DND-41 (cell line): ENCODE measurements around the gene ZC2HC1B.

ENCODE experiments used
- ATAC-seq: fragments of 200-7000 bp; cut with Tn5 transposase; 3 replicates; pipeline ENCODE4 v1.9.1; 2021; ENCODE audit warnings: low read depth; ENCODE audit not compliant: insufficient read depth
- DNase-seq: peaks from one replicate; pipeline ENCODE4 v3.0.0-alpha.2; 2020
- H2AFZ ChIP-seq: 2 replicates; pipeline ENCODE4 v1.6.0; 2012; ENCODE audit warnings: low read depth, low read length
- H3K27ac ChIP-seq: 2 replicates; pipeline ENCODE4 v1.5.1; 2012; ENCODE audit warnings: low read length, inconsistent platforms
- H3K27me3 ChIP-seq: fragments of 200-600 bp; sonication (generic); 2 replicates; pipeline ENCODE4 v1.6.0; 2012; ENCODE audit warnings: low read length, mild to moderate bottlenecking, inconsistent platforms; ENCODE audit not compliant: insufficient read depth, poor library complexity
- H3K36me3 ChIP-seq: 2 replicates; pipeline ENCODE4 v1.5.1; 2012; ENCODE audit warnings: low read length, inconsistent platforms; ENCODE audit not compliant: insufficient read depth
- H3K4me1 ChIP-seq: 2 replicates; pipeline ENCODE4 v1.5.1; 2012; ENCODE audit warnings: mild to moderate bottlenecking, low read length; ENCODE audit not compliant: insufficient read depth
- H3K4me2 ChIP-seq: 2 replicates; pipeline ENCODE4 v1.6.0; 2012; ENCODE audit warnings: mild to moderate bottlenecking, moderate library complexity, low read length, inconsistent platforms; ENCODE audit not compliant: insufficient read depth
- H3K4me3 ChIP-seq, 2 experiments: fragments of 200-600 bp in 1 of 2; shearing (Covaris generic) in 1 of 2; 2 replicates each; pipeline ENCODE4 v1.5.1; 2012 to 2016; ENCODE audit warnings: inconsistent platforms in 2 of 2, low read length in 2 of 2, mild to moderate bottlenecking in 2 of 2, low read depth in 1 of 2, moderate library complexity in 1 of 2
- H3K79me2 ChIP-seq: 2 replicates; pipeline ENCODE4 v1.6.0; 2012; ENCODE audit warnings: low read length, inconsistent platforms; ENCODE audit not compliant: insufficient read depth
- H3K9ac ChIP-seq: 2 replicates; pipeline ENCODE4 v1.6.0; 2012; ENCODE audit warnings: low read depth, mild to moderate bottlenecking, inconsistent platforms, low read length, moderate library complexity
- H3K9me3 ChIP-seq: 2 replicates; pipeline ENCODE4 v1.5.1; 2012; ENCODE audit warnings: low read length, moderate library complexity, mild to moderate bottlenecking, inconsistent platforms; ENCODE audit not compliant: insufficient read depth, severe bottlenecking
- H4K20me1 ChIP-seq: 2 replicates; pipeline ENCODE4 v1.6.0; 2012; ENCODE audit warnings: low read length; ENCODE audit not compliant: insufficient read depth
- CTCF ChIP-seq: IDR thresholded peaks from 2 replicates; pipeline ENCODE4 v1.5.1; 2012; ENCODE audit warnings: borderline replicate concordance, low read length, moderate library complexity, mild to moderate bottlenecking; ENCODE audit not compliant: poor library complexity, severe bottlenecking; ENCODE audit errors: extremely low read depth
- EZH2 ChIP-seq: IDR thresholded peaks from 3 replicates; pipeline ENCODE4 v1.6.1; 2012; ENCODE audit warnings: borderline replicate concordance, low read depth, mild to moderate bottlenecking, moderate library complexity, low read length, inconsistent platforms; ENCODE audit not compliant: severe bottlenecking

The ZC2HC1B gene

DNA sequence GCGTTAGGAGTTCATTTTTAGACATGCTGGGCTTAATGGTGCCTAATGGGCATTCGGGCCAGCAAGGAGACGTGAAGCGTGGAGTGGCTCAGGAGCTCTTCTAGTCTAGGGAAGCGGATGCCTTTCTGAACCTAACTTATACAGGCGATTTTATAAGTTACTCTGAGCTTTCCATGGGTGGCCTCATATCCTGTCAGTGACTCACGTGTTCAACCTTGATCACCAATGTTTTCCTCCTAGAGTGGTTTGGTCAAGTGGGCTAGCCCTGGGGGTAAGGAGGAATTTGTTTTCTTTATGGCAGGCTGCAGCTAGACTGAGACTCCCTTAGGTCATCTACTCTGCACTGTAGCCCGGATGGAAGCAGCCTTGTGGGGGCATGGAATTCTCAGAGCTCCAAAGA is 91.7 kb downstream of the ZC2HC1B start:
- Histone ChIP-seq H4K20me1 (no peaks in the 10 kb centered on the region), H3K36me3 (no peaks in the 10 kb centered on the region), H3K4me1 (no peaks in the 10 kb centered on the region), H3K9me3 (no peaks in the 10 kb centered on the region), H3K27ac (no peak overlapping the region), H3K27me3 (peaks cover 3% of the 10 kb centered on the region), H3K79me2 (no peaks in the 10 kb centered on the region), H3K4me2 (no peak overlapping the region), H3K4me3 (no peak overlapping the region), H3K9ac (no peak overlapping the region), H2AFZ (no peak overlapping the region)
- TF ChIP-seq CTCF (no peak), EZH2 (no peak)
- DNase-seq: no peak
- no peak for ATAC-seq

- no peak overlapping the region for H3K27ac ChIP-seq
- H3K27me3 ChIP-seq: peaks cover 3% of the 10 kb centered on the region
- DNase-seq: no peak
- no peaks in the 10 kb centered on the region for H3K4me1 ChIP-seq
- no peak overlapping the region for H3K9ac ChIP-seq
- no peaks in the 10 kb centered on the region for H3K79me2 ChIP-seq
- TF ChIP-seq CTCF: no peak
- H3K4me2 ChIP-seq: no peak overlapping the region
- no peaks in the 10 kb centered on the region for H3K36me3 ChIP-seq
- no peak overlapping the region for H3K4me3 ChIP-seq
- H4K20me1 ChIP-seq: no peaks in the 10 kb centered on the region
- no peak for ATAC-seq
- no peak overlapping the region for H2AFZ ChIP-seq
- no peaks in the 10 kb centered on the region for H3K9me3 ChIP-seq
Measured at GRCh38 chr6:143957679-143958274, 93.5 kb downstream of the ZC2HC1B start.

DNA sequence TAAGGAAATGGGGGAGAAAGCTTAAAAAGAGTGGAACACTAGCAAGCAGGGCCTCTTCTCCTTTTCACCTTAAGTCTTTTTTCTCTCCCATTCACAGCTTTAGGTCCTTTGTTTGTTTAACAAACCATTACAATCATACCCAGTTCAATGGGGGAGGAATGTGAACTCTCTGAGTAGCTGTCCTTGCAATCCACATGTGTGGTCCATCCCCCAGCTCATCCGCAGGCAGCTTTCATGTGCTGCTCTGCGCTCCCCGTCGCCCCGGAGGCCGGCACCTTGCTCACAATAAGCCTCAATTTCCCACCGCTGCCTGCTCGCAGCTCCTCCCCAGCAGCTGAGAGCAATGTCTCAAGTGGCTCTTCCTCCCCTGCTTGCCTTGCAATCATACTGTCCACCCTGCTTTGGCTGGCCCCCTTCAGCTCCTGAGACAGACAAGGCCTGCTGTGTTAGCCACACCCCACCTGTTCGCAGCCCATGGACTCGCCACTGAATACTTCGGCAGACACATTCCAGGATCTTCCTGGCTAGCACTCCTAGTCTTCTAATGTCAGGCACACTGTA is 94.6 kb downstream of the ZC2HC1B start:
- ATAC-seq (no peak), DNase-seq (no peak)
- TF ChIP-seq CTCF (no peak), EZH2 (no peak)
- no peak overlapping the region for H3K27ac ChIP-seq
- H3K9me3 ChIP-seq: no peaks in the 10 kb centered on the region
- H3K4me2 ChIP-seq: no peak overlapping the region
- no peak overlapping the region for H3K4me3 ChIP-seq
- H4K20me1 ChIP-seq: no peaks in the 10 kb centered on the region
- H3K36me3 ChIP-seq: no peaks in the 10 kb centered on the region
- peaks cover 3% of the 10 kb centered on the region for H3K27me3 ChIP-seq
- H3K79me2 ChIP-seq: no peaks in the 10 kb centered on the region
- H3K9ac ChIP-seq: no peak overlapping the region
- no peaks in the 10 kb centered on the region for H3K4me1 ChIP-seq
- no peak overlapping the region for H2AFZ ChIP-seq

DNA sequence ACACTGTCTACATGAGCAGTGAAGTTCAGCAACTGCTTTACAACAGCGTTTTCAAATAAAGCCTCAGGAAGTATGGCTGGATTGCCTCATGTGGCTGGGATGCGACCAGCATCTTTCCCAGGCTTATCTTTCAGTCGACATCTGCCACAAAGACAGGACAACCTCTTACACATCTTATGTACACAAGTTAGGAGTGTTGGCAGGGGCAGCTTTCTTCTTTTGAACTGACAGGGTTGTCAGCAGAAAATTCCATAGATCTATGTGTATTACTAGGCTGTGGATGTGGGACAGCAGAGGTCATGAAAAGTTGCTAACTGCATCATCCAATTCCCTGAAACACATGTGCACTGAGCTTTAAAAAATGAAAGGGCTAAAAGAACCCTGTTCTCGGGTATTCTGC is 95.7 kb downstream of the ZC2HC1B start:
- H3K9ac ChIP-seq: no peak overlapping the region
- no peaks in the 10 kb centered on the region for H3K9me3 ChIP-seq
- H3K4me2 ChIP-seq: no peak overlapping the region
- H3K79me2 ChIP-seq: no peaks in the 10 kb centered on the region
- H3K36me3 ChIP-seq: no peaks in the 10 kb centered on the region
- TF ChIP-seq CTCF (no peak), EZH2 (no peak)
- H3K27me3 ChIP-seq: peaks cover 3% of the 10 kb centered on the region
- H4K20me1 ChIP-seq: no peaks in the 10 kb centered on the region
- DNase-seq (no peak), ATAC-seq (no peak)
- no peak overlapping the region for H3K4me3 ChIP-seq
- H3K4me1 ChIP-seq: no peaks in the 10 kb centered on the region
- H3K27ac ChIP-seq: no peak overlapping the region
- no peak overlapping the region for H2AFZ ChIP-seq
